Duodenal mucosa (tissue), 2 donors: Measurements from ENCODE around the gene C2CD2.

Experiments used
- H3K27ac ChIP-seq: one replicate; pipeline ENCODE4 v1.7.0; 2013; ENCODE audit warnings: low read depth, low read length
- H3K27me3 ChIP-seq, 2 donors: one replicate each; pipeline ENCODE4 v1.7.0; 2013; ENCODE audit warnings: low read length in 2 of 2, control low read depth in 1 of 2; ENCODE audit not compliant: insufficient read depth in 2 of 2, control insufficient read depth in 1 of 2
- H3K36me3 ChIP-seq, 2 donors: one replicate each; pipeline ENCODE4 v1.7.0; 2013; ENCODE audit warnings: low read length in 2 of 2, control low read depth in 1 of 2; ENCODE audit not compliant: insufficient read depth in 2 of 2, control insufficient read depth in 1 of 2
- H3K4me1 ChIP-seq, 2 donors: one replicate each; pipeline ENCODE4 v1.7.0; 2013; ENCODE audit warnings: low read length in 2 of 2, control low read depth in 1 of 2; ENCODE audit not compliant: insufficient read depth in 2 of 2, control insufficient read depth in 1 of 2
- H3K4me3 ChIP-seq, 2 donors: one replicate each; pipeline ENCODE4 v1.7.0; 2013; ENCODE audit warnings: low read length in 2 of 2, low read depth in 1 of 2
- H3K9ac ChIP-seq, 2 donors: one replicate each; pipeline ENCODE4 v1.7.0; 2013; ENCODE audit warnings: low read length in 2 of 2, low read depth in 1 of 2
- H3K9me3 ChIP-seq, 2 donors: one replicate each; pipeline ENCODE4 v1.7.0; 2013; ENCODE audit warnings: low read length in 2 of 2, control low read depth in 1 of 2; ENCODE audit not compliant: control insufficient read depth in 1 of 2

Gene C2CD2

DNA sequence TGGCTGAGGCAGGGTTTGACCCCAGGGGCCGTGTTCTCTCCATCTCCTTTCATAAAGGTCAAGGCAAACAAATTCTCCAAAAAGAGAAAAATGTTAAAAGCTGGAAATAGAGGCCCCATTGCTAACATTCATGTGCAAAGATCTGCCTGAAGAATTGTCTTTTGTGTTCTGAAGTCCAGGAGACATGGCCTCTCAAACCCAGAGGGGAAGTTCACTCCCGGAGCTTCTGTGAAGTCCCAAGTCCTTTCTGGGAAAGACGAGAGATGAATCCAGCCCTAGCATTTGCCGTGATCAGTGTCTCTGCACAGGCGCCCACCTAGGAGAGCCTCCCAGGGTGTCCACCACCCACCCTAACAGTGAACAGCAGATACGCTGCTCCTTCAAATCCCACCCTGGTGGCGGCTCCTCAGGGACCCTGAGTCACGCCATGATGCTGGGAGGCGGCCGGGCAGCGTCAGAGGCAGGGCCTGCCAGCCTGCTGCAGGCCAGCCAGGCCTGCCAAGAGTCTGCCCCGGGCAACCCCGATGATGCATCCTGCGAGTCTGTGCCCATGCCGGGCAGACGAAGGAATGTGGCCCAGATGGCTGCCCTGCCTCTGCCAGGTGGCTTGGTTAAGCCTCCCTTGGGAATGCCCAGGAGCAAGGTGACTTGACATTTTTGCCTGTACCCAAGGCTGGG is 5.2 kb upstream of the C2CD2 start:
- Histone ChIP-seq H3K27ac (no peak overlapping the region), H3K9ac (no peak overlapping the region), H3K4me3 (no peak overlapping the region), H3K4me1 (peaks cover 10 to 11% of the 10 kb centered on the region in 2 donors), H3K36me3 (no peaks in the 10 kb centered on the region), H3K9me3 (no peaks in the 10 kb centered on the region), H3K27me3 (peaks cover 0 to 7% of the 10 kb centered on the region in 2 donors)

DNA sequence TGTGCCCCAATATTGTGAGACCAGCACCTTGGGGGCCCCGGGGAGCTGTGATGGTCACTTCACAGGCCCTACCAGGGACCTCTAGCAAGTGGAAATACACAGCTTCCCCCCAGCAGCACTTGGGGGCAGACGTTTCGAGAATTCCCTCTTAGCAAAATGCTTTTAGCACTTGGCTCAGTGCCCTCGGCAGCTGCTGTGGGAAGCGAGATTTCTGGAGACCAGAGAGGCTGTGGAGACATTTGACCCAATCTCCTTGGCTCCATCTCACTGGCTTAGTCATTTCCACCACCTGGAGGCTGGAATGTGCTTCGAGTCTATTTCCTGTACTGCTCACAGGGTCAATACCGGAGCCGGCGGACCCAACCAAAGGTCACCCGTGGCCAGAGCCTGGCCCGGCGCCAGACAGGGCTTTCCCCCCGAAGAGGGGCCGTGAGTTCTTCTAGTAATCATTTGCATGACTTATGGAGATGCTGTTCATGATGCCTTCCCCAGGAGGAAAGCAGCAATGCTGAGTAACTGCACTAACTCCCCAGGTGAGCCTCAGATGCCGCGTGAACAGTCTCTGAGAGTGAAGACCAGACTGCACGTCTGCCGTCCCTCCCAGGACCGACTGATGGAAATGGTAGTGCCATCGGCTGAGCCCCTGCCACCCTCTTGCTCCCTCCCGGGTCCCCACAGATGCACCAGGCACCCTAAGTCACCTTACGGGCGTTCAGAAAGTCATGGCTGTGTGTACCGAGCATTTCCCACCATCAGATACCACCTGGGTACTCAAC is 4.4 kb upstream of the C2CD2 start:
- peaks cover 0 to 7% of the 10 kb centered on the region in 2 donors for H3K27me3 ChIP-seq
- H3K4me3 ChIP-seq, result no peak overlapping the region
- no peak overlapping the region for H3K27ac ChIP-seq
- H3K4me1 ChIP-seq, result peaks cover 10 to 11% of the 10 kb centered on the region in 2 donors
- H3K9me3 ChIP-seq, result no peaks in the 10 kb centered on the region
- H3K36me3 ChIP-seq, result no peaks in the 10 kb centered on the region
- no peak overlapping the region for H3K9ac ChIP-seq

DNA sequence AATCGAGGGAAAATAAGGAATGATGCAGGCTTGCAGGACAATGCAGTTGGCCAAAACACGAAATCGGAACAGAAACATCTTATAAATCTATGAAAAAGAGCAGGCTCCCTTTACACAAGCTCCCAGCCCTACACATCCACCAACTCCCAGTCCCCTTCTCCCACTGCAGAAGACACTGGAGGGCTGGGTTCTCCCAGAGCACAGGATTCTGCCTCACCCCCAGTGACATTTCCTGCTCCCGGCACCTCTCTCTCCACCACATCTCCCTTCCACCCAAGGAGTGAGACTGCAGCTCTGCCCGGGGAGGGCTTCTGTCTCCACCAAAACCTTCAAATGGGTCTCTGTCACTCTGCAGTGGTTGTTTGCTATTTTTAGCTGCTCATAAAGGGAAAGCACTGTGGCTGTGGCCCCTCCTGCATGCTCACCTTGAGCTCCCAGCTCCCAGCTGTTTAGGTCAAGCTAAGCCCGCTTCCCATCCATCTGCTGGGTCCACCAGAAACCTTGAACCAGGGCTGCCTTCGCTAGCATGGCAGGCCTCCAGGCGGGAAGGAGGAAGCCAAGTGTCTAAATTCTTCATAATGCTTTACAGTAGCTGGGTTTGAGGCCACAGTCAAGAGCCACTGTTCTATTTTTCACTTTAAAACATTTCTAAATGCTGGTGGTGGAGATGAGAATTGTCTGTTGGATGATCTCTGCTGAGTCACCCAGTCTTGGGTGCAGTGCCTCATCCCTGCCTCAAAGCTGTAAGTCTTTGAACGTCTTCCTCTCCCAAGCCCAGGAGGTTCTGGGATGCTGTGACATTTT is 3.3 kb upstream of the C2CD2 start:
- Histone ChIP-seq H3K36me3 (no peaks in the 10 kb centered on the region), H3K27me3 (peaks cover 0 to 7% of the 10 kb centered on the region in 2 donors), H3K9me3 (no peaks in the 10 kb centered on the region), H3K9ac (no peak overlapping the region), H3K4me1 (peaks cover 14 to 20% of the 10 kb centered on the region in 2 donors), H3K27ac (no peak overlapping the region), H3K4me3 (no peak overlapping the region)

DNA sequence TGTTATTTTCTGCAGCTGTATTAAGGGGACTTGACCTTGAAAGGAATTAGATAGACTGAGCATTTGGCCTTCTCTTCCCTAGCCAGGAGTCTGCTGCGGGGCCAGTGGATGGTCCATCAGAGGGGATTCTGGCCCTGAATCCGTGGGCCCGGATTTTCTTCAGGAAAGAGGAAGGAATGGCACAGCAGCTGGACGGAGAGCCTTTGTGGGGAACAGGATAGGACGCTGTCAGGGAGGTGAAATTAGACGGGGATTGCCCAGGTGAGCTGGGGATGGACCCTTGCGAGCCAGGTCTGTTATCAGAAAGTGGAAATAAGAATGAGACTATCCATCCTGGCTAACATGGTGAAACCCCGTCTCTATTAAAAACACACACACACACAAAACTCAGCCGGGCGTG is 1.7 kb upstream of the C2CD2 start:
- H3K27ac ChIP-seq, result no peak overlapping the region
- H3K4me3 ChIP-seq, result no peak overlapping the region
- H3K4me1 ChIP-seq, result peaks cover 20 to 24% of the 10 kb centered on the region in 2 donors
- no peak overlapping the region for H3K9ac ChIP-seq
- no peaks in the 10 kb centered on the region for H3K9me3 ChIP-seq
- H3K36me3 ChIP-seq, result no peaks in the 10 kb centered on the region
- no peaks in the 10 kb centered on the region for H3K27me3 ChIP-seq

DNA sequence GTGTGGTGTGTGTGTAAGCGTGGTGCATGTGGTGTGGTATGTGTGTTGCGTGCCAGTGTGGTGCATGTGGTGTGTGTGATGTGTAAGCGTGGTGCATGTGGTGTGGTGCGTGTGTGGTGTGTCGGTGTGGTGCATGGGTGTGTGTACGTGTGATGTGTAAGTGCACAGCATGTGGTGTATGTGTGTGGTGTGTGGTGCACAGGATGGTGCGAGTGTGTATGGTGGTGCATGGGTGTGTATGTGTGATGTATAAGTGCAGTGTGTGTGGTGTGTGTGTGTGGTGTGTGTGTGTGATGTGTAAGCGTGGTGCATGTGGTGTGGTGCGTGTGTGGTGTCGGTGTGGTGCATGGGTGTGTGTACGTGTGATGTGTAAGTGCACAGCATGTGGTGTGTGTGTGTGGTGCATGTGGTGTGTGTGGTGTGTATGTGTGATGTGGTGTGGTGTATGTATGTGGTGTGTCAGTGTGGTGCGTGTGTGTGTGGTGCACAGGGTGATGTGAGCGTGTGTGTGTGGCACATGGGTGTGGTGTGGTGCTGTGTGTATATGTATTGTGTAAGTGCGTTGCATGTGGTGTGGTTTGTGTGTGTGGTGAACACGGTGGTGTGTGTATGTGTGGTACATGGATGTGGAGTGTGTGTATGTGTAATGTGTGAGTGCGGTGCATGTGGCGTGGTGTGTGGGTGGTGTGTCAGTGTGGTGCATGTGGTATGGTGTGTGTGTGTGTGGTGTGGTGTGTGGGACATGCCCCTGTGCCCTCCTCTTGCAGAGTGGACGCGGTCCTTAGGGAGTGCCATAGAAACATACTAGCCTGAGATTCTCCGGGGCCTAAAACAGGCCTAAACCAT is 1.1 kb upstream of the C2CD2 start:
- no peaks in the 10 kb centered on the region for H3K27me3 ChIP-seq
- no peaks in the 10 kb centered on the region for H3K36me3 ChIP-seq
- H3K27ac ChIP-seq, result no peak overlapping the region
- no peak overlapping the region for H3K9ac ChIP-seq
- H3K4me1 ChIP-seq, result peaks cover 20 to 24% of the 10 kb centered on the region in 2 donors
- no peaks in the 10 kb centered on the region for H3K9me3 ChIP-seq
- no peak overlapping the region for H3K4me3 ChIP-seq

DNA sequence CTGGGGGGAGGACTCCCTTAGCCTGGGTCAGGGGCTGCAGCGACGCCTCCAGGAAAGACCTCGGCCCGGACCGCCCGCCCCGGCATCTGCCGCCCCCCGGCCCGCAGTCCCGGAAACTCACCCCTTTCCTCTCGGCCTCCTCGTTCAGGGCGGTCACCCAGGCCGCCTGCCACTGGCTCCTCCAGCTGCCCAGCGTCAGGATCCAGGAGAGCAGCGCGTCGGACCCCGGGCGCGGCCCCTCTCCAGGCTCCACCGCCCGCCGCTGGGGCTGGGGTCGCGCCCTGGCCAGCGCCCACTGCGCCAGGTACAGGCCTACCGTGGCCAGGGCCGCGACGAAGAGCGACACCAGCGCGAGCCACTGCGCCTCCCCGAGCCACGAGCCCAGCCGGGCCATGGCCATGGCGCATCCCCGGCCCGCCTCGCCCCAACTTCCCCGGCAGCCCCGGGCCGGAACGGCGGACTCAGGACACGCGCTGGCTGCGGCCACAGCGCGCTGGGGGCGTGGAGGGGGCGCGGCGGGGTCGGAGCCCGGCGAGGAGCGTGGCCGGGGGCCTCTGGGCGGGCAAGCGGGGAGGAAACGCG is 478 bp downstream of the C2CD2 start:
- peak overlapping the region; percentile 60 for H3K9ac ChIP-seq
- no peaks in the 10 kb centered on the region for H3K36me3 ChIP-seq
- peaks cover 20 to 24% of the 10 kb centered on the region in 2 donors for H3K4me1 ChIP-seq

DNA sequence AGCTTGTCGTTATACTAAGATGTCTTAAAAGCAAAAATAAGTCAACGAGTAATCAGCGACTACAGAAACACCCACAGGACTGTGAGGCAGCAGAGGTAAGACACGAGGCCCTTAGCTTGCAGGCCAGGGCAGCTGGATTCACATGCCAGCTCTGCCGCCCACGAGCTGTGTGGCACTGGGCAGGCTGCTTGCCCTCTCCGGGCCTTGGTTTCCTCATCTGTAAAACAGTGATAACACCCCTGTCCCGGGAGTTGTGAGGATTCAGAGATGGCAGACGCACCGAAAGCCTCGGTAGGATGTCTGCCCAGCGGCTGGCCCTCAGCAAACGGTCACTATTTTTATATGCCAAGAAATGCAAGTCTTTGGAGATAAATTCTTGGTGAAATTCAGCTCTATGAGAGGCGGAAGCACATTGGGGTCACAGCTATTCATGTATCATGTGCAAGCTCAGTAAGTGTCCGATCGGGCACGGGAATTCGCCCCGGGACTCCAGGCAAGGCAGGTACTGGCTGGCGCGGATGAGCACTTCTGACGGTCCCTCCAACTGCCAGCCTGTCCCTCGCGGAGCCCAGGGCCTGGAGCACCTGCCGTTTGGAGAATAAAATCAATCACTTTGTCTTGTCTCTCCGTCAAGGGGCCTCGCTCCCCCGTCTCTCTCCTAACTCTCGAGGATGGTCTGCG is 1.1 kb downstream of the C2CD2 start:
- Histone ChIP-seq H3K4me1 (peaks cover 16 to 20% of the 10 kb centered on the region in 2 donors), H3K9me3 (no peaks in the 10 kb centered on the region), H3K9ac (peak overlapping the region; percentile 51 to 60), H3K27me3 (no peaks in the 10 kb centered on the region), H3K27ac (no peak overlapping the region), H3K36me3 (no peaks in the 10 kb centered on the region), H3K4me3 (peak overlapping the region; percentile 64 to 73)

More for the DNA sequence above, 478 bp downstream of the C2CD2 start:
- peak overlapping the region; percentile 64 to 73 for H3K4me3 ChIP-seq
- H3K9me3 ChIP-seq, result no peaks in the 10 kb centered on the region
- H3K27me3 ChIP-seq, result no peaks in the 10 kb centered on the region
- H3K27ac ChIP-seq, result no peak overlapping the region

DNA sequence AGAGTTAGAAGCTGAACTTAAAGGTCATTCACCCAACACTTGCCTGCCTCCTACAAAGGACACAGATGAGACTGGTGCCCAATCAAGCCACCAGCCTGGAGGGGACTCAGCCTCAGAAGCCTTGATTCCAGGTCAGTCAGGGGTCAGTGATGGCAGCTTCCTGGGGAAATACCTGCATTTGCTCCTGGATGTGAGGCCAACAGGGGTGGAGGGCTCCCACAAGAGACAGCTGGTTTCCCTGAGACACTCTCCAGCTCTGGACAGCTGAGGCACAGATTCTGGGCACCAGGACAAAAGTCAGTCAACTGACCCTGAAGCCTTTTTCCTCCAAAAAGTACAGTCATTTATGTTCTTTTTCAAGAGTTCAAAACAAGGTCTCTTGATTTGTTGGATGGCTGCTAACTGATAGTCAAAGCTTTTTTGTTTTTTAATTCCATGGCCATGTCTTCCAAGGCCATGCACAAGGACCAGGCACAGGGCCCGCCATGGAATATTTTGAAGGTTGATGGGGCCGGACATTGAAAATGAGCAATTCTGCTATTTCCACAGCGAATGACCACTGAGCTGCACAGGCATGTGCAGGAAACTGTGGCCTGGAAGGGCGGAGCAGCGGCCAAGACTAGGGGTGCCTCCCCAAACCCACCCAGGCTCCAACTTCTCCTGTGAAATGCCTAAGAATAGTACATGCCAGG is 1.8 kb downstream of the C2CD2 start:
- peaks cover 10 to 15% of the 10 kb centered on the region in 2 donors for H3K4me1 ChIP-seq
- peak overlapping the region; percentile 64 to 73 for H3K4me3 ChIP-seq
- no peaks in the 10 kb centered on the region for H3K27me3 ChIP-seq
- H3K27ac ChIP-seq, result no peak overlapping the region
- peak overlapping the region in 1 of 2 donors; percentile 51 for H3K9ac ChIP-seq
- no peaks in the 10 kb centered on the region for H3K9me3 ChIP-seq
- no peaks in the 10 kb centered on the region for H3K36me3 ChIP-seq
